Effector memory CD4-positive, alpha-beta T cell (primary cell): ENCODE measurements around the gene LCORL.
"Not testable (repeated sequence)": the region's sequence is repeated elsewhere in the genome, so short reads cannot be mapped to it uniquely, and the experiment has no call there.

Experiments
- DNase-seq, 3 donors: peaks; one replicate each; pipeline ENCODE4 v3.0.0-alpha.2; 2020
- H3K27ac ChIP-seq: 2 replicates; pipeline ENCODE4 v1.7.0; 2013; ENCODE audit warnings: mild to moderate bottlenecking, low read length, moderate library complexity; ENCODE audit not compliant: insufficient read depth, poor library complexity, severe bottlenecking
- H3K27me3 ChIP-seq: replicated peaks from 2 replicates; pipeline ENCODE4 v1.7.0; 2013; ENCODE audit warnings: mild to moderate bottlenecking, low read length; ENCODE audit not compliant: insufficient read depth, control insufficient read depth, poor library complexity, severe bottlenecking
- H3K36me3 ChIP-seq: 2 replicates; pipeline ENCODE4 v1.7.0; 2013; ENCODE audit warnings: mild to moderate bottlenecking, low read length, moderate library complexity; ENCODE audit not compliant: control insufficient read depth, insufficient read depth
- H3K4me1 ChIP-seq: 2 replicates; pipeline ENCODE4 v1.7.0; 2013; ENCODE audit warnings: low read length, mild to moderate bottlenecking; ENCODE audit not compliant: control insufficient read depth, insufficient read depth, poor library complexity, severe bottlenecking
- H3K4me3 ChIP-seq: 2 replicates; pipeline ENCODE4 v1.7.0; 2013; ENCODE audit warnings: low read length, low read depth, mild to moderate bottlenecking; ENCODE audit not compliant: insufficient read depth, poor library complexity, severe bottlenecking
- H3K9me3 ChIP-seq: 2 replicates; pipeline ENCODE4 v1.7.0; 2013; ENCODE audit warnings: mild to moderate bottlenecking, low read length, moderate library complexity; ENCODE audit not compliant: control insufficient read depth

The LCORL gene

GRCh38 chr4:18020671-18021469 lies 685 bp downstream of the LCORL start:
- no peaks in the 10 kb centered on the region for H3K36me3 ChIP-seq
- DNase-seq = peak; percentile 9 to 39 (median 29)
- no peaks in the 10 kb centered on the region for H3K9me3 ChIP-seq
- peaks cover 17% of the 10 kb centered on the region for H3K4me1 ChIP-seq
- H3K27ac ChIP-seq = peak overlapping the region; percentile 70
- peak overlapping the region; percentile 91 for H3K4me3 ChIP-seq
- H3K27me3 ChIP-seq = peaks cover 5% of the 10 kb centered on the region

GRCh38 chr4:18020145-18020670 lies 1.3 kb downstream of the LCORL start:
- Histone ChIP-seq H3K27ac (no peak overlapping the region), H3K4me3 (peak overlapping the region; percentile 91)

GRCh38 chr4:18014269-18014668 lies 7.3 kb downstream of the LCORL start:
- Histone ChIP-seq H3K4me1 (no peaks in the 10 kb centered on the region), H3K9me3 (no peaks in the 10 kb centered on the region), H3K36me3 (no peaks in the 10 kb centered on the region), H3K4me3 (no peak overlapping the region), H3K27me3 (no peaks in the 10 kb centered on the region), H3K27ac (no peak overlapping the region)
- DNase-seq = no peak

More at GRCh38 chr4:18020145-18020670, 1.3 kb downstream of the LCORL start:
- no peaks in the 10 kb centered on the region for H3K36me3 ChIP-seq
- H3K4me1 ChIP-seq = peaks cover 17% of the 10 kb centered on the region
- H3K9me3 ChIP-seq = no peaks in the 10 kb centered on the region
- peaks cover 5% of the 10 kb centered on the region for H3K27me3 ChIP-seq
- no peak for DNase-seq

GRCh38 chr4:18012807-18013462 lies 8.6 kb downstream of the LCORL start:
- DNase-seq = no peak
- no peaks in the 10 kb centered on the region for H3K4me1 ChIP-seq
- no peak overlapping the region for H3K4me3 ChIP-seq
- H3K9me3 ChIP-seq = no peaks in the 10 kb centered on the region
- no peaks in the 10 kb centered on the region for H3K27me3 ChIP-seq
- no peak overlapping the region for H3K27ac ChIP-seq
- H3K36me3 ChIP-seq = no peaks in the 10 kb centered on the region

- no peak for DNase-seq
- Histone ChIP-seq H3K36me3 (no peaks in the 10 kb centered on the region), H3K4me3 (no peak overlapping the region), H3K4me1 (no peaks in the 10 kb centered on the region), H3K27ac (no peak overlapping the region), H3K27me3 (no peaks in the 10 kb centered on the region), H3K9me3 (no peaks in the 10 kb centered on the region)
Observed at GRCh38 chr4:18012134-18012806, 9.3 kb downstream of the LCORL start.

- no peak overlapping the region for H3K4me3 ChIP-seq
- no peaks in the 10 kb centered on the region for H3K4me1 ChIP-seq
- DNase-seq = no peak
- no peaks in the 10 kb centered on the region for H3K36me3 ChIP-seq
- H3K27me3 ChIP-seq = no peaks in the 10 kb centered on the region
- H3K27ac ChIP-seq = no peak overlapping the region
- no peaks in the 10 kb centered on the region for H3K9me3 ChIP-seq
Observed at GRCh38 chr4:18007625-18008024, 13.9 kb downstream of the LCORL start.

- H3K27ac ChIP-seq, DNase-seq: not testable (repeated sequence)
Observed at GRCh38 chr4:18006432-18006831, 15.1 kb downstream of the LCORL start.

GRCh38 chr4:17997129-17997528 lies 24.4 kb downstream of the LCORL start:
- no peak overlapping the region for H3K27ac ChIP-seq
- H3K9me3 ChIP-seq = no peaks in the 10 kb centered on the region
- no peaks in the 10 kb centered on the region for H3K27me3 ChIP-seq
- H3K4me3 ChIP-seq = no peak overlapping the region
- H3K4me1 ChIP-seq = no peaks in the 10 kb centered on the region
- DNase-seq = no peak
- no peaks in the 10 kb centered on the region for H3K36me3 ChIP-seq

More at GRCh38 chr4:18006432-18006831, 15.1 kb downstream of the LCORL start:
- H3K4me3 ChIP-seq, H3K4me1 ChIP-seq, H3K27me3 ChIP-seq, H3K36me3 ChIP-seq, H3K9me3 ChIP-seq: not testable (repeated sequence)

- Histone ChIP-seq H3K9me3 (no peaks in the 10 kb centered on the region), H3K4me3 (no peak overlapping the region), H3K27ac (no peak overlapping the region), H3K36me3 (no peaks in the 10 kb centered on the region), H3K4me1 (no peaks in the 10 kb centered on the region), H3K27me3 (no peaks in the 10 kb centered on the region)
- DNase-seq = no peak
Observed at GRCh38 chr4:17995165-17995564, 26.4 kb downstream of the LCORL start.

GRCh38 chr4:17985832-17986231 lies 35.7 kb downstream of the LCORL start:
- H3K4me3 ChIP-seq = no peak overlapping the region
- H3K27me3 ChIP-seq = no peaks in the 10 kb centered on the region
- DNase-seq = no peak
- H3K36me3 ChIP-seq = no peaks in the 10 kb centered on the region
- no peak overlapping the region for H3K27ac ChIP-seq
- H3K9me3 ChIP-seq = no peaks in the 10 kb centered on the region
- no peaks in the 10 kb centered on the region for H3K4me1 ChIP-seq
